ENCODE measurements around the gene NABP2. TPM values are rescaled to one million over a fixed set of nuclear protein-coding genes. Genes with fewer than 3 reads are reported as not detected.

The NABP2 gene
- total RNA-seq, 1 donor from 2014 or later, result 23.7 TPM

- Mint-ChIP-seq H3K27me3 (ENCODE audit: low read depth) (no peaks in the 10 kb centered on the region), H3K4me3 (no peak overlapping the region), H3K9me3 (no peaks in the 10 kb centered on the region), H3K4me1 (peaks cover 9% of the 10 kb centered on the region), H3K27ac (no peak overlapping the region), H3K36me3 (no peaks in the 10 kb centered on the region)
- no peak for TF ChIP-seq CTCF (IDR thresholded peaks at IDR 0.05; ENCODE audit: unreplicated experiment)
- no peak for DNase-seq (ENCODE audit: low spot score in 2 of 2, unreplicated experiment in 2 of 2)
Observed at GRCh38 chr12:56197921-56198635, 26.1 kb upstream of the NABP2 start.

GRCh38 chr12:56198836-56199235, 25.3 kb upstream of the NABP2 start:
- TF ChIP-seq CTCF (IDR thresholded peaks at IDR 0.05; ENCODE audit: unreplicated experiment), result no peak
- Mint-ChIP-seq H3K27me3 (ENCODE audit: low read depth) (no peaks in the 10 kb centered on the region), H3K36me3 (no peaks in the 10 kb centered on the region), H3K27ac (no peak overlapping the region), H3K4me3 (no peak overlapping the region), H3K9me3 (no peaks in the 10 kb centered on the region), H3K4me1 (peaks cover 9% of the 10 kb centered on the region)
- DNase-seq (ENCODE audit: low spot score in 2 of 2, unreplicated experiment in 2 of 2), result no peak

- no peaks in the 10 kb centered on the region for H3K27me3 Mint-ChIP-seq (ENCODE audit: low read depth)
- peaks cover 10% of the 10 kb centered on the region for H3K36me3 Mint-ChIP-seq
- DNase-seq (ENCODE audit: low spot score in 2 of 2, unreplicated experiment in 2 of 2), result no peak
- H3K27ac Mint-ChIP-seq, result peak overlapping the region; percentile 23
- TF ChIP-seq CTCF (IDR thresholded peaks at IDR 0.05; ENCODE audit: unreplicated experiment), result no peak
- peaks cover 3% of the 10 kb centered on the region for H3K4me1 Mint-ChIP-seq
- no peaks in the 10 kb centered on the region for H3K9me3 Mint-ChIP-seq
- no peak overlapping the region for H3K4me3 Mint-ChIP-seq
Observed at GRCh38 chr12:56202366-56202765, 21.8 kb upstream of the NABP2 start.

- Mint-ChIP-seq H3K4me3 (no peak overlapping the region), H3K27me3 (ENCODE audit: low read depth) (no peaks in the 10 kb centered on the region), H3K36me3 (peaks cover 15% of the 10 kb centered on the region), H3K4me1 (peaks cover 3% of the 10 kb centered on the region), H3K9me3 (no peaks in the 10 kb centered on the region), H3K27ac (peak overlapping the region; percentile 23)
- TF ChIP-seq CTCF (IDR thresholded peaks at IDR 0.05; ENCODE audit: unreplicated experiment), result no peak
- DNase-seq (ENCODE audit: low spot score in 2 of 2, unreplicated experiment in 2 of 2), result no peak
Observed at GRCh38 chr12:56202838-56203237, 21.3 kb upstream of the NABP2 start.

- Mint-ChIP-seq H3K27me3 (ENCODE audit: low read depth) (no peaks in the 10 kb centered on the region), H3K4me3 (no peak overlapping the region), H3K4me1 (no peaks in the 10 kb centered on the region), H3K36me3 (peaks cover 18% of the 10 kb centered on the region), H3K27ac (no peak overlapping the region), H3K9me3 (no peaks in the 10 kb centered on the region)
- DNase-seq (ENCODE audit: low spot score in 2 of 2, unreplicated experiment in 2 of 2), result no peak
- TF ChIP-seq CTCF (IDR thresholded peaks at IDR 0.05; ENCODE audit: unreplicated experiment), result no peak
Observed at GRCh38 chr12:56204275-56204674, 19.9 kb upstream of the NABP2 start.
